Measurements from ENCODE around the gene THY1.
"Not testable (repeated sequence)": the region's sequence is repeated elsewhere in the genome, so short reads cannot be mapped to it uniquely, and the experiment has no call there.

THY1 gene

GRCh38 chr11:119445379-119445778 lies 22.4 kb upstream of the THY1 start:
- no peak for DNase-seq

- no peak for DNase-seq
Measured at GRCh38 chr11:119441898-119442243, 18.9 kb upstream of the THY1 start.

GRCh38 chr11:119438599-119438998 lies 15.6 kb upstream of the THY1 start:
- DNase-seq: no peak

GRCh38 chr11:119437521-119437920 lies 14.5 kb upstream of the THY1 start:
- DNase-seq: not testable (repeated sequence)

GRCh38 chr11:119436711-119437110 lies 13.7 kb upstream of the THY1 start:
- no peak for DNase-seq

GRCh38 chr11:119436093-119436492 lies 13.1 kb upstream of the THY1 start:
- DNase-seq: no peak

GRCh38 chr11:119434591-119435330 lies 11.8 kb upstream of the THY1 start:
- DNase-seq: no peak

GRCh38 chr11:119433358-119433725 lies 10.4 kb upstream of the THY1 start:
- no peak for DNase-seq

GRCh38 chr11:119432484-119433357 lies 9.7 kb upstream of the THY1 start:
- no peak for DNase-seq

GRCh38 chr11:119431523-119431922 lies 8.6 kb upstream of the THY1 start:
- no peak for DNase-seq

- DNase-seq: no peak
Measured at GRCh38 chr11:119427279-119427678, 4.3 kb upstream of the THY1 start.

- DNase-seq: no peak
Measured at GRCh38 chr11:119426142-119426541, 3.2 kb upstream of the THY1 start.

- DNase-seq: no peak
Measured at GRCh38 chr11:119424775-119425174, 1.8 kb upstream of the THY1 start.

- no peak for DNase-seq
Measured at GRCh38 chr11:119424276-119424675, 1.3 kb upstream of the THY1 start.

GRCh38 chr11:119423509-119424254 lies 710 bp upstream of the THY1 start:
- DNase-seq: no peak

- DNase-seq: no peak
Measured at GRCh38 chr11:119421941-119422808, 797 bp downstream of the THY1 start.

- no peak for DNase-seq
Measured at GRCh38 chr11:119421351-119421750, 1.6 kb downstream of the THY1 start.

GRCh38 chr11:119420631-119421030 lies 2.3 kb downstream of the THY1 start:
- no peak for DNase-seq

- DNase-seq: no peak
Measured at GRCh38 chr11:119419834-119420492, 3.0 kb downstream of the THY1 start.

GRCh38 chr11:119419246-119419645 lies 3.7 kb downstream of the THY1 start:
- DNase-seq: no peak

- no peak for DNase-seq
Measured at GRCh38 chr11:119418759-119419158, 4.2 kb downstream of the THY1 start.
